NCI-H2171 (cell line): ENCODE data around the gene PLCB3.
A peak's percentile ranks its signal among the peaks of the same experiment; 100 is the strongest.
"Not testable (repeated sequence)": the region's sequence is repeated elsewhere in the genome, so short reads cannot be mapped to it uniquely, and the experiment has no call there.

Experiments
- DNase-seq: peaks from one replicate; lab custom pipeline; 2025; lab: John Stamatoyannopoulos, UW

PLCB3 gene

DNA sequence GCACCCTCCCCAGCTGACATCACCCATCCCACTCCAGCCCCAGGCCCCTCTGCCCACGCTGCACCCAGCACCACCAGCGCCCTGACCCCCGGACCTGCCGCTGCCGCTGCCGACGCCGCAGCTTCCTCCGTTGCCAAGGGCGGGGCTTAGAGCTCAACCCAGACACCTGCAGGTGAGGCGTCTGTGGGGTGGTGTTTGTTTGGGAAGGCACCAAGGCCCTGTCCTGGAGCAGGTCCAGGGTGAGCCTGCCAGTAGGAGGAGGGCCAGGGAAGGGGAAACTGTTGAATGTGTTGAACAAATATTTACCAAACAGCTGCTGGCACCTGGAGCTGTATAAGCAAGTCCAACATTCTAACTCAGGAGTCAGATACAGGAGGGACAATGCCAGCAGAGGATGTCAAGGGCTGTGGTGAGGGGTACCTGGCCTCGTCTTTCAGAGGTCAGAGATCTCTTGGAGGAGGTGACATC lies 13.8 kb upstream of the PLCB3 start:
- no peak for DNase-seq

DNA sequence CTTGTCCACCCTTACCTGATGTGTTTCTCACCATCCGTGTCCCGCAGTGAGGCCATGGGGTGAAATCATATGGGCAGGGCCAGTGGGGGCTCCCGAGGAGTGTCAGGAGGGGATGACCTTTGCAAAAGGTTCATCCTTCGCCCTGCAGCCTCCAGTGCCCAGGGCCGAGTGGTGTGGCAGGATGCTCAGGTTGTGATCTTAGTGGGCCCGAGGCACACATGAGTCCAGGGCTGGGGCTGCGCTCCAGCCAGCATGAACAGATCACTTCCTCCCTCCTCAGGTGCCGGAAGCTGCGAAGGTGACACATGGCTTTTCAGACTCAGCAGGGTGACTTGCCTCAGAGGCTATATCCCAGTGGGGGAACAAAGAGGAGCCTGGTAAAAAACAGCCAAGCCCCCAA lies 13.3 kb upstream of the PLCB3 start:
- DNase-seq, result no peak

DNA sequence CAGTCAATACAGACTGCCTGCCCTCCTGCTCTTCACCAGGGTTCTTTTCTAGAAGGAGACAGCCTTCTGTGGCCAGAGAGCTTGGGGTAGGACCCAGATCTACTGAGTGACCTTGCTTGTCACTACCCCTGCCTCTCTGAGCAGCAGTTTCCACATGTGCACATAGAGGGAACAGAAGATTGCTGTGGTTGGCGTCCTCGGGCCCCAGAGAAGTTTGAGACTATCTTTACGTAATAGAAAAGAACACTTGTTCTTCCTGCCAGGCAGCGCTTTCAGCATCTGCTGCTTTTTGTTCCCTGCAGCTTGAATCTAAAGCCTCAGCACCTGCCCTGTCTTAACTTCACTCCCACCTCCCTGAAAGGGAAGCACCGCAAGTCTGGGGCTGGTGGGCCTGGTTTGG lies 12.3 kb upstream of the PLCB3 start:
- DNase-seq, result no peak

DNA sequence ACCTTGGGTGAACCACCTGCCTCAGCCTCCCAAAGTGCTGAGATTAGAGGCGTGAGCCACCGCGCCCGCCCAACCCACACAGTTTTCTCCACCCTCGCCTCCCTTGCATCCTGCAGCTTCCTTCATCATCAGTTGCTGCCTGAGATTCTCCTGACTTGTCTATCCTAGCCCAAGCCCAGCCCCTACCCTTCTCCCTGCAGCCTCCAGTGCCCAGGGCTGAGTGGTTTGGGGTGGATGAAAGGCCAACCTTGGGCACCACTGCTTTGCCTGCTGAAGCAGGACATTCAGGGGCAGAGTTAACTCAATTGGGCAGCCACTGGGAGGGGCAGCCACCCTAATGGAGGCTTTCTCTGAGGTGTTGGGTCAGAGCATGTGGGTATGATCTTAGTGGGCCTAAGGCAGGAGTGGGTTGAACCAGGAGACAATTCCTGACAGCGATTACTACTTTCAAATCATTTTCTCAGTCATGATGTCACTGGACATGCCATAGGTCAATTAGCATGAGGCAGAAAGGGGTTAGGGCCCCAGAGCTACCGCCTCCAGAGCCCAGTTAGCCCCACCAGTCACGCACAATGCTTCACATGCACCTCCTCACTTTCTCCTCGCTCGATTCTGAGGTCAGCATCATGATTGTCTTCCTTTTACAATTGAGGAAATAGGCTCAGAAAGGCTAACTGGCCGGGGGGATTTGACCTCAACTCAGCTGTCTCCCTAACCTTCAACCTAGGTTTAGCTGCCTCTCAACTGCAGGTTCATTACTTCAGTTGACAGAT lies 11.5 kb upstream of the PLCB3 start:
- no peak for DNase-seq

DNA sequence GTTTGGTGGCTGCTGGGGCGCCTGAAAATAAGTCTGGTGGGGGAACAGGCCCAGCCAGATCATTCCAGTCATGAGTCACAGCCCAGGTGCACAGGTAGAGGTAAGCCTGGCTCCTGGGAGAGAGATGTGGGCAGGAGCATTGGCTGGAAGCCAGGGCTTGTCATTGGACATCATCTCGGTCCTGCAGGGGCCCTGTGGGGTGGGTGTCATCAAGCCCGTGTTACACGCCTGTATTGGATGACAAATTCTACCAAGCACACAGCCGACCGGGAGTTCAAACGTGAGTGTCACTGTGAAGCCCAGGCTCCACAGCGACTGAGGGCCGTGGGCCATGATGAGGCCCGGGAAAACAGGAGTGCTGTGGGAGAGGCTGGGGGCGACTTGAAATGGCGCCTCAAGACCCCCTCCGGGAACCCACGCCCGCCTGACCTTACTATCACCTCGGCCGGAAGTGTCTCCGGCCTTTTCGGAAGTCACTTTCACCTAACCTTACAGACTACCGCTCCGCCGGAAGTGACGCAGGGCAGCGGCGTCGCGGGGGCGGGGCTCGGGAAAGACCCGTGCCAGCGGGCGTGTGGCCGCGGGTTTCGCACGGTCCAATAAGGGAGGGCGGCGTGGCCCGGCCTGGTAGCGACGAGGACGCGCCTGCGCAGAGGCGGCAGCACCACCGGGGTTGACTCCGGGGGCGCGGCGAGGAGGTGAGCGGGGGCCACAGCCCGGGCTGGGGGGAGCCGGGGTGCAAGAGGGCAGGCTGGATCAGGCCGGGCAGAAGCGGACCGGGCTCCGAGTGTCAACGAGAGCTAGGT lies 10.7 kb upstream of the PLCB3 start, which contains the start of gene FKBP2:
FKBP2 (plus strand) TSS at position 661 of the 806 bp plus-strand sequence. CDS start 1,293 bp downstream, outside the sequence.
- DNase-seq, result peak; percentile 97

DNA sequence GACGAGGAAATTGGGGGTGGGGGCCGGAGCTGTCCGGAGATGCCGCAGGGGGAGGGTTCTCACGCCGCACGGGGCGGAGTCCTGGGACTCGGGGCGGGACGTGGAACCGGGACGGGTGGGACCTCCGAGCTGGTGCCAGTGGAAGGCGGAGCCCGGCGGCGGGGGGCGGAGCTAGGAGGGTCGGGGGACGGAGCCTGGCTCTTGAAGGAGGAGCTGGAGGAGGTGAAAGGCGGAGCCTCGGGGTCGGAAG lies 10.2 kb upstream of the PLCB3 start:
- no peak for DNase-seq

DNA sequence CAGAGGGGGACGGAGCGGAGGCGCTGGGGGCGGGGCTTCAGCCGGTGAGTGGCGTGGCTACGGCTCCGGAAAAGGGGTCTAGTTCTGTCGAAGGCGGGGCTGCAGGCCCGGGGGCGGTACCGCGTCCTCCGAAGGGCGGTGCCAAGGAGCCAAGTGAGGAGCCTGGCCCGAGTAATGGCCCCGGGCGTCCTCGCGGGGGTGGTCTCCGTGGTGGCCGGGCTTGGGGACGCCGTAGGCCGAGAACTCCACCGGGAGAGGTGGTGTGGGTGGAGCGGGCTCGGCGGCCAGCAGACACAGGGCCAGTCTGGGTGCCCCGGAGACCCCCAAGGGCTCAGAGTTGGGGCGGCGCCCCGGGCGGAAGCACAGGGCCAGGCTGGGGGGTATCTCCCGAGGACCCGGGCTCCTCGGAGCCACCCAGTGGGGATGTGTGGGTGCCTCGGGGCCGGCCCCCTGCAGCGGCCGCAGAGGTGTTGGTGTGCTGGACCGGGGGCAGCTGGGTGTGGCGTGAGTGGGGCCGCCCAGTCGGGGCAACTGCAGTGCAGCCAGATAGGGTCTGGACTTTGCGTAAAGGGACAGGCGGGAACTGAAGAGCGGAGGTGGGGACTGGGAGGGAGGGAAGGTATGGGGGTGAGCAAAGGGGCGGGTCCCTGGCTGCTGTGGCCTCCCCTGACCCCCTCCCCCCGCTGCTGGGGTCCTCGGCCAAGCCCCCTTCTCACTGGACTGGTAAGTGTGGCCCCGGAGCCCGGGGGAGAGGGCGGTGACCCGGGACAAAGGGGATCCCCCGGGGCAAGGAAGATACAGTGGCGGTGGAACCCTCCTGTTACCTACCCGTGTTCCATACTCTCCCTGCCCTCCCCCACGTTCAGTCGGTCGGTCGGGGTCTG lies 9.6 kb upstream of the PLCB3 start:
- peak; percentile 98 for DNase-seq

DNA sequence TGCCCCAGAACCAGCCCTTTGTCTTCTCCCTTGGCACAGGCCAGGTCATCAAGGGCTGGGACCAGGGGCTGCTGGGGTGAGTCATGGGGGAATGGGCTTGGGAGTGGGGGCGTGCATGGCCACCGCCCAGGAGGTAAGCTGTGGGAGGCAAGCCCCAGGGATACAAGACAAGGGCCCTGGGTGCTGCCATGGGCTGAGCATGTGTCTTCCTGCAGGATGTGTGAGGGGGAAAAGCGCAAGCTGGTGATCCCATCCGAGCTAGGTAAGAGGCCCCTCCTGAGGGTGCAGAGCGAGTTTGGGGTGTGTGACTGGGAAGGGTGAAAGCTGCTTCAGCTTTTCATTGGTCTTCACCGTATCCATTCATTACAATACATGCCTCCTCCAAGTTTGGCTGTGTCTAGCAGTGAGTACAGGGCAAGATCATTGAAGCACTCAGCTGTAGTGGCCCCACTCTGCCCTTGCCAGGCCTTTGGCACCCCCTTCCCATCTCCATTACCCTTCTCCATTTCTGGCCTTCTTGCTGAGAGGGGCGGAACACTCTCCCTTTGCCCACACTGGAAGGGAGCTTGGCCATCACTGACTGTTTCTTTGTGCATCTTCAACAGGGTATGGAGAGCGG lies 8.0 kb upstream of the PLCB3 start:
- DNase-seq, result no peak

DNA sequence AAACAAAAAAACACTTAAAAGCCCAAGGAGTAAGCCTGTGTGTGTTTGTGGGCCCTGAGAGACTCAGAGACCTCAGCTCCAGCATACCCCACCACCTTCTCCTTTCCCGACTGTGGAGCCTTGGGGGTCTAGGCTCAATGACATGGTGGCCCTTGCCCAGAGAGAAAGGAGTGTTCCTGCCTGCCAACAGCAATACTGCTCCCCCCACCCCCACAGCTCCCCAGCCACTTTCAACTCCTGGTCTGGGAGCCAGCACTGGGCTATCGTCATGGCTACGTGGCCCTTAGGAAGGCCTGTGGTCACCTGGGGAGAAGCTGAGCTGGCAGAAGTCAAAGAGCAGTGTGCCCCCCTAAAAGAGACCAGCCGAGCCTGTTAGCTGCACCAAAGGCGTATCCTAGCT lies 7.2 kb upstream of the PLCB3 start:
- DNase-seq, result no peak

DNA sequence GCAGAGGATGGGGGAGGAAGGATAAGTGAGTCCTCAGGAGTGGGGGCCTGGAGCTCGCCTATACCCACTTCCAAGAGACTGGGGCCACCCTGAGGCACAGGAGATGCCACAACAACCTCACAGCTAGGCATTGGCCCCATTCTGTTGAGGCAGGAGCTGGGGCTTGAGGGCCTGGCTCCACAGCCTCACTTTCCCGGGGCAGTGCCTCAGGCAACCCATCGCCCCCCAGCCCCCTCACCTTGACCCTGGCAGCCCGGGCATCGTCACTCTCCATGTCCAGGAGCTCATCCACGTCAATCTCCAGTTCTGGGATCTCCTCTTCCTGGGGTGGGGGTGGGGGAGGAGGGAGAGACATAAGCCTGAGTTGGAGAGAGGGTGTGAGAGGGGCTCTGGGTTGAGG lies 6.4 kb upstream of the PLCB3 start:
- no peak for DNase-seq

DNA sequence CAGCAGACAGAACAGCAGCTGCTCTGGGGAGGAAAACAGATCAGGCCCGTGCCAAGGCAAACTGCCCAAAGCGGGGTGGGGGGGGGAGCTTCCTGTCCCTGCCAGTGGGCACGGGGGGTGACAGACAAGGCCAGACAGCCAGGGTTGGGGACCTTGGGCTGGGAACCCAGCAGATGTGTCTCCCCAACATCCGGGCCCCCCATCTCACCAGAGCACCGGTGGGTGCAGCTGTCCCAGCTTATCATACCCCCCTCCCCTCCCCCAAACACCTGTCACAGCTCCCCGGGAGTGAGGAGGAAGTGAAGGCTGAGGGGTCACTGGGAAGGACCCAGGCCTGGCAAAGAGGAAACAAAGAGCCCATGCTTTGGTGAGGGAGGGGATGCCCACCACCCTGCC lies 5.9 kb upstream of the PLCB3 start:
- DNase-seq, result no peak

DNA sequence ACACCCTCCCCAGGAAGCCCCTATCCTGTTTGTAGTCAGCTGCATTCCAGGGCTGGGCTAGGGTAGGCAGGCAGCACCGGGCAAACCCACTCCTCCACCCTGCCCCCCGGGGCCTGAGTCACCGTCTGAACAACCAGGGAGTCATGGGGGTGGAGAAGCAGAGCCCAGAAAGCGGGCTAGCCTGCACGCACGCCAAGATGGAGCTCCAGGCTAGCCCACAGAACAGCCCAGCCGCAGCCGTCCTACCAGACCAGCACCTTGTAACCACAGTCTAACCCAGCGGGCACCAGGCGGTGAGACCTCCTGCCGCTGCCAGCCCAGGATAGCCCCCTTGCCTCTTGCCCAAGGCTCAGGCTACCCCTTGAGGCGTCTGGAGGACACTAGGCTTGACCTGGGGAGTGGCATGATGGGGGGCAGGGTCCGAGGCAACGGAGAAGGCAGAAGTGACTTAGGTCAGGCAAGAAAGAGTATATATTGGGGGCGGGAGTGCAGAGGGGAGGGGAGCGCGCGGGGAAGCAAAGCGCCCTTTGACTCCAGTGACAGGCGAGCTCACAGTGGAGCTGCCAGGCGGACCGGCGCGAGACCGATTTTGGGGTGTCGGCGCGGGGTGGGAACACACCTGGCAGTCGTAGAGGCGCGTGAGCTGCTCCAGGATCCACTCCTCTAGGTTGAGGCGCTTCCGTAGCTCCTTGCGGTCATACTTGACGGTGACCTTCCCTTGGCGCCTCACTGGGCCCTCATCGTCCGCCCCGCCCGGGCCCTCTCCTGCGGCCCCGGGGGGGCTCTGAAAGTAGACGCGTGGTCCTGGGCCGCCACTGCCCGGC lies 5.3 kb upstream of the PLCB3 start:
- DNase-seq, result peak; percentile 43

DNA sequence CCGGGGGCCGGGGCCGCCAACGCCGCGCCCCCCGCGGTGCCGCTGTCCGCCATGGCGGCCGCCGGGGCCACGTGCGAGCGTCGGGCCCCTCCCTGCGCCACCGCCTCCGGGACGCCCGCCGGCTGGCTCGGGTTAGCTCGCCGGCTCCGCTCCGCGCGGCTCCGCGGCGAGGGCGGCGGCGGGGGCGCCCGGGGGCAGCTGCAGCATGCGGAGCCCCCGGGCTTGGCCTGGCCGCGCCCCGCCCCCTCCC lies 4.8 kb upstream of the PLCB3 start:
- DNase-seq, result not testable (repeated sequence)

DNA sequence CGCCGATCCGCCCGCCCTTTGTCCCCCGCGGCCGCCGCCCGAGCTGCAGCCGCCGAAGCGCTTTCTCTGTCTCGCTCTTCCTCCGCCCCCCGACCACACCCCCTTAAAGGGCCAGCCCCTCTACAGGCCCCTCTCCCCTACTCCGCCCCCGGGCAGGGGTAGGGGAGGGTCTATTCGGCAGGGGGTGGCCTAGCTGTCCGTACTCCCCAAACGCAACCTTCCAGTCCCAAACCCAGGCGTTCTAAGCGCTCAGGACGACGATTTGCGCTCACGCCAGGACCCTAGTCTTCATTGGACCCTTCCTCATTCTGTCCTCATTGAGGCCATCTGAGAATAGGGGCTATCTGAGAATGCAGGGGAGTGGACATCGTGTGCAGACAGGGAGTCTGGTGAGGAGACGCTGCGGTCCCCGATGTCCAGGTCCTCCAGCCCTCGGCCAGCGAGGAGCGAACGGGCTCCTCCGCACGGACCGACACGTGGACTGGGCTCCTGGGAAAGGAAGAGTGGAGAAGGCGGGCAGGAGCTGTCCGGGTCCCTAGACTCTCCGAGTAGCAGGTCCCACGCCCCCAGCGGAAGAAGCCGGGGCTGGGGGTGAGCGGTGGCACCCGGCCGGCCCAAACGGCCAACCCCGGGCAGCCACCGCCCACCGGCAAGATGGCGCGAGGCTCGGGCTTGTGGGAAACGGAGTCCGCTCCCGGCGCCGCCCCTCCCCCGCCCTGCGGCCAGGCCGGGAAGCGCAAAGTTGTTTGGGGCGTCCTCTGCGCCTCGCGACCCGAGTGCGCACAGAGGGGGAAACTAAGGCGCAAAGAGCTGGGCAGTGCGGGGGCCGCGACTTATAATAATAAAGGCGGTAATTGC lies 4.2 kb upstream of the PLCB3 start, which contains the start of gene PPP1R14B:
PPP1R14B (minus strand) TSS at position 73 of the 858 bp plus-strand sequence. CDS start 270 bp downstream, outside the sequence.
- DNase-seq, result peak; percentile 79

DNA sequence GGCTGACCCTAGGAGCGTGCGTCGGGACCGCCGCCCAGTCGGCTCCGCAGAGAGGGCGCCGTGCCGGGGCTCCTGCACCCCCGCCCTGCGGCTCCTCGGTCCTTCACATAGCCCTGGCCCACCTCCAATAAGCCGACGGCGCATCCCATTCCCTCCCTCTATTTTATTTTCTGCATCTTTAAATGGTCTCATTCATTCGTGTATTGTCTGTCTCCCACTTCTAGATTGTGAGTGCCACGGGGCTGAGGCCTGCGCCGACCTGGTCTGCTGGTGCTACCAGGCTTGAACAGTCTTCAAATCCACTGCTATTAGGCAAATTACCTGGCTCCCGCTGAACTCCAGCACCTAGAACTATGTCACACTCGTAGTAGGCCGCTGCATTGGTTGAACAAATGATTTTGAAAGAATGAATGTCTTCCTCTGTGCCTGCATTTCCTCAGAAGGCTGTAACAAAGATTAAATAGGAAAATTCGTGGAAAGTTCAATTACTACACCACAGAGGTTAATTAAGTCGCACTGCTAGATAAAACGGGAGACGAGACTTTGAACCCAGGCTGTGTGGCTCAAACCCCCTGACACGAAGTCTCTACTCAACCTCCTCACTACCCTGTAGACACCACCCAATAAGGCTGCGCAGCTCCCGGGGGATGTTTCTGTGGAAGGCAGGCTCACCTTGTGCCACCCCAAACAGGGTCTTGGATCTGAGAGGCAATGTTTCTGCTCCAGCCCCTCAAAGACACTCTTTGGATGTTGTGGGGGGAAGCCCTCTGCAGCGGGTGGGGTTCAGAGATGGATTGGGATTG lies 3.4 kb upstream of the PLCB3 start:
- DNase-seq, result no peak

DNA sequence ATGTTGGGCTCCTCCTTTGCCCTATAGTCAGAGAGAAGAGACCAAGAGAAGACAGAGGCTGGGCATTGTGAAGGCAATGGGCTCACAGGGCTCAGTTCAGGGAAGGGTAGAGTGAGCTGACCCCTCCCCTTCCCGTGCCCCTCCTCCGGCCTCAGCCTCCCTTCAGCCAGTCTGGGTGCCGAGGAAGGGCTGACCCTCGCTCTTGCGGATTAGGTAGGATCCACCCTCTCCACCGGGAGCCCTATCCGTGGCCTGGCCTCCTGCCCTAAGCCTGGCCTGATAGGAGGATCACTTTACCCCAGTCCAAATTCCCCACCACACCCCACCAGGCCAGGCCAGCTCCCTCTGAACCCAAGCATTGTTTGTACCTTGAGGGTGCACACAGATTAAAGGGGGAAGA lies 2.8 kb upstream of the PLCB3 start:
- no peak for DNase-seq

DNA sequence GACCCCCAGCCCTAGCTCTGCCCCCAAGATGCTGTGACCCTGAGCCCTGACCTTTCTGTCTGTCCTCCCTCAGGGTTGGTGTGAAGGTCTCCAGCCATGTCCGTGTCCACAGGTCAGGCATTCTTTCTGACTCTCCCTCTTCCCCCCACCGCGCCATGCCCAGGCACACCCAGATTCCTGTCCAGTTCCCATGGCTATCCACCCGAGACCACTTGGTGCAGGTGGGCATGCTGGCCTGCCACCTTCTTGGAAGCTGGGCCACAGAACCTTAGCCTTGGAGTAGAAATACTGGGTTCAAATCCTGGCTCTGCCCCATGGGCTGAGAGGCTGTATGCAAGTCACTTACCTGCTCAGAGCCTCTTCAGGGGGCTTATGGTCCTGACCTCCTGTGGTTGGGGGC lies 2.3 kb upstream of the PLCB3 start:
- DNase-seq, result no peak

DNA sequence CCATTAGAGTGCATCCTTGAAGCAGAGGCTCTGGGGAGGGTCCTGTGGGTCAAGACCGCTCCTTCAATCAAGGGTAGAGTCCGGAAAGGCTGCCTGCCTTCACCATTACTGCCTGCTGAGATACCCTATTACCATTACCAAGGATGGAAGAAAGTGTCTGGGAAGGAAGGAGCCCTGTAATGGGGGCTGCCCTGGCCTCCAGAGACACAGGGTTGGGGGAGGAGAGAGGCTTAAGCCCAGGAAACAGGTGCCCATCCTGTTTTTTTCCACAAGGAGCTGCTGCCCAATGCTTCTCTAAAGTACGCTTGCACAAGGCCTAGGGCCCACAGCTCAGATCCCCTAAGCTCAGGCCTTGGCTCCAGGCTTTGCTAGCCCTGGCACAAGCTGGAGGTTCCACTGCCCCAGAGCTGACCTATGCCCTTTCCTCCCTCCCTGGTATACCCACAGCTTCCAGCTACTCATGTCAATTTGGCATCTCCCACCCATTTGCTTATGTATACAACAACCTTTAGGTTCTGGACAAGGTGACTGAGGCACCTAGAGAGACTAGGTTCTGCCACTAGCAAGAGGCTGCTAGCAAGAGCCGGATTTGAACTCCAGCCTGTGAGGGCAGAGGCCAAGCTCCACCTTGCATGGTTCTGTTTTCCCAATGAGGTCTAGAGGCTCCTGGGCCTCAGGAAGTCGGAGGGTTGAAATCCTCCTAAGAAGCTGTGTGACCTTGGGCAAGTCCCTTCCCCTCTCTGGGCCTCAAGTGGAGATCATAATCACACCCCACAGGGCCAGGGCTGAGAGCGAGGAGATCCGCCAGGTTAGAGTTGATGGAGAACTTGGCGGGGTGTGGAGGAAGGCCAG lies 1.5 kb upstream of the PLCB3 start:
- no peak for DNase-seq
